HG03108 (cell line): Measurements from ENCODE around the gene APOL6.

Experiments
- ATAC-seq: cut with Tn5 transposase; IDR thresholded peaks from one replicate; pipeline ENCODE4 v1.9.1; 2021; ENCODE audit warnings: moderate library complexity; ENCODE audit not compliant: unreplicated experiment

The APOL6 gene, protein sequence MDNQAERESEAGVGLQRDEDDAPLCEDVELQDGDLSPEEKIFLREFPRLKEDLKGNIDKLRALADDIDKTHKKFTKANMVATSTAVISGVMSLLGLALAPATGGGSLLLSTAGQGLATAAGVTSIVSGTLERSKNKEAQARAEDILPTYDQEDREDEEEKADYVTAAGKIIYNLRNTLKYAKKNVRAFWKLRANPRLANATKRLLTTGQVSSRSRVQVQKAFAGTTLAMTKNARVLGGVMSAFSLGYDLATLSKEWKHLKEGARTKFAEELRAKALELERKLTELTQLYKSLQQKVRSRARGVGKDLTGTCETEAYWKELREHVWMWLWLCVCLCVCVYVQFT

DNA sequence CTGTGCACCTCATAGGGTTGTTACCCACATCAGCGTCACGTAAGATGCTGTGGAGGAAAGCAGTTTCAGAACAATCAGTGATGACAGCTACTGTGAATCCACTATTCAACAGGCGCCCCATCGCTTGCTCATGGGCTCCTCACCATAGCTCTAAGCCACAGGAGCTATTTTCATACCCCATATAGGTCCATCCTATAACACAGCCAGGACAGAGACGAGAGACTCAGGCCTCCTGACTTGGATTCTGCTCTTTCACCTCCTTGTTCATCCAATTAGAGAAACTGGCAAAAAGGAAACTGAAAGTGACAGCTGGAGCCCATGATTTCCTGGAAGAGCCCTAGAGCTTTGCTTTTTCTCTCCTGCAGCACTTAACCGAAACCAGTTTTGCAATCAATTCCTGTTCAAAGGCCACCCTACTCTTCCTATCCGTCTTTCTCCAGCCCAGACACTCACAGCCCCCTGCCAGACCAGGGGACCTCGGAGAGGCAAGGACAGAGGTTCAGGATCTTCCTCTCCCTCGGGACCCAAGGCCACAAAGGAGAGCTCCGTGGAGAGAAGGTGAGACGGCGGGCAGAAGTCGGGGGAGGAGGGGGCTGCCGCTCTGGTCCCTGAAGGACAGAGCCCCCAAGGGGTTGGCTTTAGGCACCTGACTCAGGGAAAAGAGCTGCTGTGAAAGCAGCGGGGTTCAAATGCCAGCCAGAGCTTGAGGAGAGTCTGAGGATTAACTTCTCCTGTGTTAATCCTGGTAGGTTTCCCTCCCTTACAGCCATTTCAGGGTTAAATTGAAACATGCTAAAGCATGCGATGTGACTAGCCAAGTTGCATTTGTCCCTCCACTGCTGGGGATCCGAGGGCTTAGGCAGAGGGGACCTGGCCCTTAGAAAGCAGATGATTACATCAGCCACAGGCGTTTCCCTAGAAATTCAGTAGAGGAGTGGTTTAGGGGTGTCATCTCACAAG, at the start of gene APOL6:
Gene APOL6 (plus strand): TSS at position 381 of the 960 bp plus-strand sequence. CDS start 7,980 bp downstream, outside the sequence.
- no peak for ATAC-seq

DNA sequence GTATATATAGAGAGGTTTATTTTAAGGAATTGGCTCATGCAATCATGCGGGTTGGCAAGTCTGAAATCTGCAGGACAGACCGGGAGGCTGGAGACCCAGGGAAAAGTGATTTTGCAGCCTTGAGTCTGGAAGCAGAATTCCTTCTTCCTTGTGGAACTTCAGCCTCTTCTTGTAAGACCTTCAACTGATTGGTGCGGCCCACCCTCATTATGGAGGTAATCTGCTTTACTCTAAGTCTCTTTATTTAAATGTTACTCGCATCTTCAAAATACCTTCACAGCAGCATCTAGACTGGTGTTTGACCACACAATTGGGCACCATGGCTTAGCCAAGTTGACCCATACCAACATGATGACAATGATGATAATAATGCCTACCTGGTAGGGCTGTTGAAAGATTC, 48.9 kb upstream of the APOL6 start:
- ATAC-seq, result no peak

DNA sequence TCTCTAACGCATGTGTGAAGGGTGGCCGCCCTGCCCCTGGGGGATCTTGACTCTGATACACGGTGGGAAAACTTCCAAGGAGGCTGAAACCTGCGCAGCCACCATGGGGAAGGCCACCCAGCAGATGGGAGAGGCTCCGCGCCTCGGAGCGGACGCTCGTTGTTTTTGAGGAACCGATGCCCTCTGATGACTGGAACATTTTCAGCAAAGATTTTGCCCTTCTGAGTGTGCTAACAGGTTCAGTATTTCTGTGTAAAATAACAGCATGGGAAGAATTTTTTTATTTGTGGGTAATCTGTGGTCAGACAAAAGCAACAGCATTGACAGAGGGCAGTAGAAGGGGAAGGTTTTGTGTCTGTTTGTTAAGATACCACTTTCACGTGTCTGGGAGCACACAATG, 47.8 kb upstream of the APOL6 start:
- ATAC-seq, result no peak

DNA sequence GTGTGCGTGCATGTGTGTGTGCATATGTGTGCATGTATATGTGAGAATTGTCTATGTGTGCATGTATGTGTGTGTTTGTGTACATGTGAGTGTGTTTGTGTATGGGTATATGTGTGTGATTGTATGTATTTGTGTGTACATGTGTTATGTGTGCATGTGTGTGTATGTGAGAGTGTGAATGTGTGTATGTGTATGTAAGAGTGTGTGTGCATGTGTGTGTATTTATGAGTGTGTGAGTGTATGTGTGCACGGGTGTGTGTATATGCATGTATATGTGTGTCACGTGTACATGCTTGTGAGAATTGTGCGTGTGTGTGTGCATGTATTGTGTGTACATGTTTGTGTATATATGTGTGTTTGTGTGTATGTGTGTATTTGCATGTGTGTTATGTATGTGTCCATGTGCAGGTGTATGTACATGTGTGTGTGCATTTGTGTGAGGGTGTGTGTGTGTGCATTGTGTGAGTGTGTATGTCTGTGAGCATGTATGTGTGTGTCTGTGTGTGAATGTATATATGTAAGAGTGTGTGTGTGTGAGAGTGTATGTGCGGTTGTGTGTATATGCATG, 47.1 kb upstream of the APOL6 start:
- ATAC-seq, result no peak

DNA sequence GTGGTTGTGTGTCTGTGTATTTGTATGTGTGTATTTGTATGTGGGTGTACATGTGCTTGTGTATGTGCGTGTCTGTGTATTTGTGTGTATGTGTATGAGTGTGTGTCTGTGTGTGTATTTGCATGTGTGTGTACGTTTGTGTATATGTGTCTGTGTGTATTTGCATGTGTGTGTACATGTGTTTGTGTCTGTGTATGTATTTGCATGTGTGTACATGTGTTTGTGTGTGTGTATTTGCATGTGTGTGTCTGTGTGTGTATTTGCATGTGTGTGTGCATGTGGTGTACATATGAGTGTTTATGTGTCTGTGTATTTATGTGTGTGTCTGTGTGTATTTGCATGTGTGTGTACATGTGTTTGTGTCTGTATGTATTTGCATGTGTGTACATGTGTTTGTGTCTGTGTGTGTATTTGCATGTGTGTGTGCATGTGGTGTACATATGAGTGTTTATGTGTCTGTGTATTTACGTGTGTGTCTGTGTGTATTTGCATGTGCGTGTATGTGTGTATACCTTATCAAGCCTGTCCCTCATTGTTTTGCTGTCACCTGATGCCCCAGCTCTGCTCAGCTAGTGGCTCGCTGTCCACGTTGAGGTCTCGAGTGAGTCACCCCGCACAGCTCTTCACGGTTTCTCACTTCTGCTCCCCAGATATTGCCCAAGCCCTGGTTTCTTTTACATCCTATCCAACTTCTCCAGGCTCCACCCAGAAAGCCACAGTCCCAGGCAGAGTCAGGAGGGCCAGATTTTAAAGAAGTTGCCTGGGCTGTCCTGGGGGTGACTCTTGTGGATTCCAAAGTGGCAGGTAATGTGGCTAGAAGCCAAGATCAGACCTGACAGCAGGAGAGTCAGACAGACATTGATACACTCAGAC, 46.3 kb upstream of the APOL6 start:
- no peak for ATAC-seq

DNA sequence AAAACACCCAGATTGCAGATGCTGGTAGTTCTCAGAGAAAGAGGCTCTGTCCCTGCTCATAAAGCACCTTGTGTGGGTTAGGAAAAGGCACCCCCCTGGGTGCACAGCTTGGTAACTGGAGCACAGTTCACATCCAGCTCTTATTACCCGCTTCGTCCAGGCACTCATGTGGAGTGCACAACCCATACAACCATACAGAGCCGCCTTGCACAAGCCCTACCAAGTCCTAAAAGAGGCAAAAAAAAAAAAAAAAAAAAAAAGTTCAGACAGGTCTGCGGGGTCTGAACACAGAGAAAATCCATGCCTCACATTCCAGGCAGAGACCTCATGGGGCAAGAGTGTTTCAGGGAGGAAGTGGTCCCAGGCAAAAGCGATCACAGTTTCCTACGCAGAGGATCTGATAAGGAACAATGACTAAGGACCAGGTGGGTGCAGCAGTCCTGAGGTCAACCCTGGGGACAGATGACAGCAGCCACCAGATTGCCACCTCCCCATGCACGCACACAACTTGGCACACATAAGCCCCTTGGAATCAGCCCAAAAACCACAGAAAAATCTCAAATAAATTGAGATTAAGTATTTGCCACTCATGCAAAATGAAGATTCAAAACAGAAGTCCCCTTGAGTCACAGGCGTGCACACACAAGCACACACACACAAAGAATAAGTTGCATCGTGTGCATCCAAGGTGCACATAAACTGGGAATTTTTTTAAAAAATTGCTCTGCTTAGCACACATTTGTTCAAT, 43.5 kb upstream of the APOL6 start:
- no peak for ATAC-seq

DNA sequence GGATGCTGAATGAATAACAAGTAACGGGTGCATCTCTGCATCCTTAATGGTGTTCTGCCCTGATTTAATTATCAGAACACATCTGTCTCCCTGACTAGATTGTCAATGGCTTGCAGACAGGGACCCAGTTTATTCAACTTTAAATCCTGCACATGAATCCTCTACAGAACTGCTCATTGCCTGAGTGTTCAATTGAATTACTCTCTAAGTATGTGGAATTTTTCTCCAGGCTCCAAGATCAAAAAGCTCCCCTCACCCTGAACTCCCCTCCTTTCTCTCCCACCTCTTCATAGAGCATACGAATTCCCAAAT, 42.9 kb upstream of the APOL6 start:
- no peak for ATAC-seq

DNA sequence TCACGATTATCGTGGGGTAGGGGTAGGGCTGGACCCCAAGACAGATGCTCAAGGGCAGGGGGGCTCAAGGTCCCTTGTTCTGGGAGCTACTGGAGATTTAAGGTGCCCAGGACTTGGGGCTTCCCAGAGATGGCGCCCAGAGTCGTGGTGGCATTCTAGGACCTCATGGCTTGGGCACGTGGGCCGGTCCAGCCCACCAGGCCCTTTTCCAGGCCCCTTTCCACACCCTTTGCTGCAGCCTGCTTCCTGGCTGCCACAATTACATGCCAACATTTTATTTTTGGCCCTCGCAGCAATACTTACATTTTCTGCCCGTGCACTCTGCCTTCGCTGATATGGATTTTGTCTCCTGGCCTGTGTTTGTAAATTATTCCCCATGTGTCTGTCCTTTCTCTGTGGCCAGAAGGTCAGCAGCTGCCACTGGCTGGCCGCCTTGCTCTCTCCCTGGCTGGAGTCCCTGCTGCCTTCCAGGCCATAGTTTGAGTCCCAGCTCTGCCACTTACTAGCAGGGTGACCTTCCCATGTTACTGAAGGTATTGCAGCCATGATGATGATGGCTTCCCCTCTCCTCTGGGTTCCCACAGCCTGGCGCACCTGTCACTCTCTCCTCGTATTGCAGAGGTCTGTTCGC, 42.3 kb upstream of the APOL6 start:
- no peak for ATAC-seq

DNA sequence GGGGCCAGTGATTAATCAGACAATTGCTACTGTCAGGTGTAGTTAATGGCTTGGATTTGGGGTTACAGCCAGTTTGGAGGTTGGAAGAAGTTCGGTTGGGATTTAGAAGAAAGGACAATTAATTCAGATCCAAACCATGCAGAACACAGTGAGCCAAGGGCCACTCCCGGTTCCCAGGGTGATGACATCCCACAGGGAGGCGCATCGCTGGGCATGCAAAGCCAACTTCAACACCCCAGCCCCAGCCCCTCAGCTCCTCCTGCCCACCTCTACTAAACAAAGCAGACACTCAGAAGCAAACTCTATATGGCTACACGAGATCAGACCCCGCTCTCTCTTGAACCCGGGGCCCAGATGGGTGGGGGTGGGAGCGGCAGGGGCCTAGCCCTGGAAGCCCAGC, 41.3 kb upstream of the APOL6 start:
- no peak for ATAC-seq

DNA sequence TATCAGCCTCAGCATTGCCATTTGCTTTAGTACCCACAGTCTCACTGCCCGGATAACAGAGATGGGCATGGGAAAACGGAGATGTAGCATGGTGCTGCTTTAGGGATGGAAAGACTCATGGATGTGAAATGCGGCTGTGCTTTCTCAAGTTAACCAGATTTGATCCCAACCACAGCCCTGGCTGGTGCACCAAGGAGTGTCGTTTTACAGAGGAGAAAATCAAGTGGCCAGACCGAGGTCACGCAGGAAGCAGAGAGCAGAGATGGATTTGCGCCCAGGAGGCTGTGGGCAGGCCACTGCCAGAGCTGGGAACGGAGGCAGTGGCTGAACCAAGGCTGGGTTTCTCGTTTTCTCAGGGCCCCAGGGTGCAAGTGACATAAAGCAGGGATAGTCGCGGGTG, 40.2 kb upstream of the APOL6 start:
- no peak for ATAC-seq

DNA sequence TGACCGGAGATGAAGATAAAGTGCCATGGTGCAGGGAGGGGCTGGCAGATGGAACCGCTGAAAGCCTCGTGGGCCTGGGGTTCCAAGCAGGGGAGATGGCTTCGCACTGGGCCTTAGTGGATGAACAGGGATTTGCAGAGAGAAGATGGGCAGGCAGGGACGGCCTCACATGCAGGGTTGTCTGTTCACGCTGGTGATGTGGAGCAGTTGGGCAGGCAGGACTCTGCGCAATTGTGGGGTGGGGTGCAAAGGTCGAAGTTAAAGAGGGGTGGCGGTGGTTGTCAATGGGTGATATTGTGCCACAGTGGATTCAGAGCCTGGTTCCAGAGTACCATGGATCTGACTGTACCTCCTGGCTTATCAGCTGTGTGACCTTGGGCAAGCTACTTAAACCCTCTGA, 39.0 kb upstream of the APOL6 start:
- no peak for ATAC-seq

DNA sequence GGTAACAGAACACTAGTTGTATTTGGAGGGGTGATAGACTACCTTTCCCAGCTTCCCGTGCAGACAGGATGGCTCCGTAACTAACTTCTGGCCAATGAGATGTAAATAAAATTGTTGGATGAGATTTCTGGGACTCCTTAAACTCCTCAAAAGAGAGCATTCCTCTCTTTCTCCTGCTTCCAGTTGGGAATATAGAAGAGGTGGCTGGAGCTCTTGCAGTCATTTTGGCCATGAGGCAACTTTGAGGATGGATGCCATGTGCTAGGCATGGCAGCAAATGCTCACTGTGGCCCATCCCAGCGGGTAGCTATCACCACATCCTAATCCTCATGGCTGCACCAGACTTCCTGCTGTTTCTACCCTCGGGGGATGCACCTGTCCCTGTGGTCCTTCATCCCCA, 38.5 kb upstream of the APOL6 start:
- no peak for ATAC-seq

DNA sequence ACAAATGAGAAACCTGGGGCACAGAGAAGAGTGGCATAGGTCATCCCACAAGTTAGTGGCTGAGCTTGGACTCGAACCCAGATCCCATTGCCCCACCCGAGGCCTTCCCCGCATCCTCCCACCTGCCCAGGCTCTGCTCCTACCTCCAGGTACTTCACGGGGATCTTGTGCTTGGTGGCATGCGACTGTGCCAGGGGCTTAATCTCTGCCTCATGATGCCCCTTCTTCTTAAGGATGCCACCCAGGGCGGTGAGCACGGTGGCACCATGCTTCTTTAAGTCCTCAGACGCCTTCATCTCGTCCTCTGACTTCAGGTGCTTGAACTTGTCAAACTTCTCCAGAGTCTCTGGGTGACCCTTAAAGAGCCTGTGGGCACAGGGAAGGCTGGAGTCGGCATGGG, 37.5 kb upstream of the APOL6 start:
- ATAC-seq, result no peak

DNA sequence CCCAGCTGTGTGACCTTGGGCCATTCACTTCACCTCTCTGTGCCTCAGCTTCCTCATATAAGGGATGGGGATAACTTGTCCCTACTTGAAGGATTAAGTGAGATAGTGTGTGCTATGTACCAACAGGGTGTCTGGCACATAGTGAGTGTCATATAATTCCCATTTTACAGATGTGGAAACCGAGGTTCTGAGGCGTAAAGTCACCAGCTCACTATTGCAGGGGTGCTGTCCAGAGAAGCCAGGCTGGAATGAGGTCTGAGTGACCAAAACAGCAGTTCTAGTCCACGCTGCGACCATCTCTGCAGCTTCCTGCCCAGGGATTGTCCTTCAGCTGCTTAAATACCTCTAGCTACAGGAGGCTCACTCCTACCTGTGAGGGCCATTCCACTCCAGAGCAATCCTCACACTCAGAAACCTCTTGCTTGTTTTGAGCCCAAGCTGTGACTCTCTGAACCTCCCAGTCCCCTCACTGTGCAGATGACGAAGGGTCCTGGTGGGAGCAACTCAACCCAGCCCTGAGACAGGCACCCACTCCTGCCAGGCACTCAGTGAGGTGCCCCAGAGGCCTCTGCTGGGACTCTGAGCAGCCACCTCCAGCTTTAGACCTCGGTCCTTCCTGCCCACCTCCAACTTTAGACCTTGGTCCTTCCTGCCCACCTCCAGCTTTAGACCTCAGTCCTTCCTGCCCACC, 36.9 kb upstream of the APOL6 start:
- no peak for ATAC-seq

DNA sequence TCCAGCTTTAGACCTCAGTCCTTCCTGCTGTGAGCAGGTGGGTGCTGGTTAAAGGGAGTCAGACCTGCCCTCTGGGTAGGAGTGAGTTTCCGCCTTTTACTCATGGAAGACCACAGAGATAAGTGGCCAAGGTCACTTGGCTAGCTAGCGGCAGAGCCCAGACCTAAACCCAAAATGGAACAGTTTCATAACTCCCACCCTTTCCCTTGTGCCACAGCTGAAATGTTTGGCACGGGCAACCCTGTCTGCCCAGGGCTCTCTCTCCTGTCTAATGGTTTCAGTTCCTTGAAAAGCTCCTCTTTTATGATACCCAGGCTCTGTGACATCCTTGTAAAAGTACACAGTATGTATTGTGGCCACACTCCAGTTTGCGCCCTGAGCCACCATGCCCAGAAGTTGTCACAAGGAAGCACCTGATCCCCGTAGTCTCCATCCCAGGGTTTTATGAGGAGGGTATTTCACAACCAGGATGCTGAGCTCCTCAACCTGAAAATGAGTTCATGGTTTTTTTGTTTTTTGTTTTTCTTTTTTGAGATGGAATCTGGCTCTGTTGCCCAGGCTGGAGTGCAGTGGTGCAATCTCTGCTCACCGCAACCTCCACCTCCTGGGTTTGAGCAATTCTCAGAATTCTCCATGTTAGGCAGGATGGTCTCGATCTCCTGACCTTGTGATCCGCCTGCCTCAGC, 36.2 kb upstream of the APOL6 start:
- no peak for ATAC-seq

DNA sequence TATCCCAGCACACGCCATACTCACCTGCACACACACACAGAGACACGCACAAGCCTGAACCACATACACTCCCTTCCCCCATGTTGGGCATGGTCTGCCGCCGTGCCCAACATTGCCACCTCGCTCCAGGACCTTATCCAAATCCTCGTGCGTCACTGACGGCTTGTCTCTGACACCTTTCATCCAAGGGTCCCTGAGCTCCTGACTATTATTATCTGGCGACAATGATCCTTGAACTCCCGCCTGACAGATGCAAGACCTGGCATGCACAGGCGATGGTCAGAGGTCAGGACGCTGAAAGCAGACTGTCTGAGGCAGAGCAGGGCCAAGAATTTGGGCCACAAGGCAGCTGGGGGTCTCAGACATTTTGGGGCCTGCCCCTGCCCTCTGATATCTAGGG, 35.3 kb upstream of the APOL6 start:
- no peak for ATAC-seq

DNA sequence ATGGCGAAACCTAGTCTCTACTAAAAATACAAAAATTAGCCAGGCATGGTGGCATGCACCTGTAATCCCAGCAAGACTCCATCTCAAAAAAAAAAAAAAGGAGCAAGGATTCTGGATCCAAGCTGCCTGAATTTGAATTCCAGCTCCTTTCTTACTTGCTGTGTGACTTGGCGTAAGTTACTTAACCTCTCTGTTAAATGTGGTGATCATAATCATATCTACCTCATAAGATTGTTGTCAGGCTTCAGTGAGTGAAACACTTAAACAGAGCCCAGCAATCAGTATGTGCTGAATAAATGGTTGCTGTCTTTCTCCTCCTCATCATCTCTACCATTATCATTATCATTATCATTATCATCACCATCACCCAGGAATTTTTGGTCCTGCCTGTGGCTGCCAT, 33.8 kb upstream of the APOL6 start:
- no peak for ATAC-seq

DNA sequence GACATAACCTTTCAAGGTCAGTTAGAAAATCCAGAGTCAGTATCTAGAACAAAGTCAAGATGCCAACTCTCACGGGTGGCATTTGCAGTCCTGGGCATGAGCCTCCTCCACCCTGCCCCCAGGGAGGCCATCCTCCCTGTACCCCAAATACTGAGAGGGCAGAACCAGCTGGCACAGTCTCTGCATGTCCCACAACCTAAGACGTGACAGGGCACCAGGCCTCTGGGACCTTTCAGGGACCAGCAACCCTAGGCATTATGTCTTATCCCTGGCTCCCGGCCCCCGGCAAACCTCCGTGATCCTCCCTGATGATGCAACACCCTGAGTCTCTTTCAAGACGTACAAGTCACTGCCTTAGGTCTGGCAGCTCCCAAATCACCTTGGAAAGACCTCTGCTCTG, 33.1 kb upstream of the APOL6 start:
- no peak for ATAC-seq

DNA sequence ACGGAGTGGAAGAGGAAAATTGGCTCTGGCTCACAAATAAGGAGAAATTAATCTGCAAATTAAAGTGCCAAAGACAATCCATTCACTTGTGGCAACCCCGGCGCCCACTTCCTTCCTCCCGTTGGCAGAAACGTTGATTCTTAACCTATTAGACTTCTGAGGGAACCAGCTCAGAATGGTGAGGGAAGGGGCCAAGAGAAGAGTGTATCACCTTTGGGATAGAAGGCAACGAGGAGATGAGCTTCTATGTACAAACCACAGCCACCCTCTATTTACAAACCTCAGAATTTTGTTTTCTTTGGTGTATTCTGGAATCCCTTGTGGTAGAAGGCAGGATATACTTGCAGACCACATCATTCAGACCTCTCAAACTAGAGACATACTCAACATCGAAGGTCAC, 32.2 kb upstream of the APOL6 start:
- no peak for ATAC-seq
